Neural cell (in vitro differentiated cells): Measurements from ENCODE around the gene NELL1. TPM values are rescaled to one million over a fixed set of nuclear protein-coding genes. Genes with fewer than 3 reads are reported as not detected.

Source experiments
- H2AFZ ChIP-seq: fragments of 200-600, 300-800 bp; sonication (generic), shearing (Covaris generic); 2 replicates; pipeline ENCODE4 v1.6.0; 2014; ENCODE audit warnings: low read depth, mild to moderate bottlenecking, antibody characterized with exemption, low read length, moderate library complexity
- H3F3A ChIP-seq: fragments of 200-600 bp; shearing (Covaris generic); 2 replicates; pipeline ENCODE4 v1.6.1; 2016; ENCODE audit warnings: mild to moderate bottlenecking, moderate library complexity, mixed read lengths, antibody characterized with exemption, low read length; ENCODE audit not compliant: insufficient read depth, poor library complexity, severe bottlenecking
- H3K27ac ChIP-seq: fragments of 200-600, 300-800 bp; sonication (generic), shearing (Covaris generic); 2 replicates; pipeline ENCODE4 v1.5.1; 2014; ENCODE audit warnings: mild to moderate bottlenecking, low read length, moderate library complexity
- H3K27me3 ChIP-seq: fragments of 300-800, 200-600 bp; sonication (generic), shearing (Covaris generic); 2 replicates; pipeline ENCODE4 v1.6.0; 2014; ENCODE audit warnings: mild to moderate bottlenecking, low read depth, low read length, moderate library complexity; ENCODE audit not compliant: insufficient read depth
- H3K36me3 ChIP-seq: fragments of 300-800, 200-600 bp; sonication (generic), shearing (Covaris generic); 2 replicates; pipeline ENCODE4 v1.5.1; 2014; ENCODE audit warnings: mild to moderate bottlenecking, antibody characterized with exemption, low read length, moderate library complexity; ENCODE audit not compliant: insufficient read depth
- H3K4me2 ChIP-seq: fragments of 300-800, 200-600 bp; sonication (generic), shearing (Covaris generic); 2 replicates; pipeline ENCODE4 v1.6.0; 2014; ENCODE audit warnings: mild to moderate bottlenecking, low read length
- H3K4me3 ChIP-seq: fragments of 300-800, 200-600 bp; sonication (generic), shearing (Covaris generic); 2 replicates; pipeline ENCODE4 v1.5.1; 2014; ENCODE audit warnings: mild to moderate bottlenecking, low read length, moderate library complexity
- H3K79me2 ChIP-seq: fragments of 200-600 bp; shearing (Covaris generic); replicated peaks from 2 replicates; pipeline ENCODE4 v1.6.0; 2014; ENCODE audit warnings: mild to moderate bottlenecking, low read length, moderate library complexity; ENCODE audit not compliant: insufficient read depth
- H3K9ac ChIP-seq: fragments of 300-800, 200-600 bp; sonication (generic), shearing (Covaris generic); 2 replicates; pipeline ENCODE4 v1.6.1; 2016; ENCODE audit warnings: mild to moderate bottlenecking, low read length, mixed read lengths
- H3K9me2 ChIP-seq: fragments of 200-600 bp; shearing (Covaris generic); 2 replicates; pipeline ENCODE4 v1.6.1; 2016; ENCODE audit warnings: mild to moderate bottlenecking, low read length, mixed read lengths; ENCODE audit not compliant: insufficient read depth
- H3K9me3 ChIP-seq: fragments of 200-600, 300-800 bp; sonication (generic), shearing (Covaris generic); 2 replicates; pipeline ENCODE4 v1.6.1; 2016; ENCODE audit warnings: mild to moderate bottlenecking, mixed run types, low read length, moderate library complexity, mixed read lengths
- H4K20me1 ChIP-seq: fragments of 200-600 bp; shearing (Covaris generic); 2 replicates; pipeline ENCODE4 v1.6.1; 2016; ENCODE audit warnings: mild to moderate bottlenecking, mixed run types; ENCODE audit not compliant: insufficient read depth
- EP300 ChIP-seq: fragments of 450-650 bp; conservative IDR thresholded peaks from 2 replicates; pipeline ENCODE4 v1.6.1; 2014; ENCODE audit warnings: antibody characterized with exemption, mild to moderate bottlenecking, moderate library complexity; ENCODE audit not compliant: poor library complexity, severe bottlenecking
- EZH2 ChIP-seq: fragments of 200-600, 300-800 bp; shearing (Covaris generic), sonication (generic); IDR thresholded peaks from 2 replicates; pipeline ENCODE4 v1.6.1; 2014; ENCODE audit warnings: antibody characterized with exemption, low read length, borderline replicate concordance, mild to moderate bottlenecking; ENCODE audit not compliant: insufficient read depth, poor library complexity, severe bottlenecking
- MXI1 ChIP-seq: fragments of 450-650 bp; conservative IDR thresholded peaks from 2 replicates; pipeline ENCODE4 v1.6.1; 2014; ENCODE audit warnings: antibody characterized with exemption, mild to moderate bottlenecking; ENCODE audit not compliant: poor library complexity, severe bottlenecking
- POLR2AphosphoS5 ChIP-seq: IDR thresholded peaks from 2 replicates; pipeline ENCODE4 v1.6.1; 2012
- RAD21 ChIP-seq: fragments of 450-650 bp; conservative IDR thresholded peaks from 2 replicates; pipeline ENCODE4 v1.6.1; 2014; ENCODE audit warnings: antibody characterized with exemption, mild to moderate bottlenecking, moderate library complexity
- SMC3 ChIP-seq: fragments of 450-650 bp; conservative IDR thresholded peaks from 2 replicates; pipeline ENCODE4 v1.6.1; 2014; ENCODE audit warnings: antibody characterized with exemption, mild to moderate bottlenecking, moderate library complexity; ENCODE audit not compliant: poor library complexity
- TAF1 ChIP-seq: IDR thresholded peaks from 2 replicates; pipeline ENCODE4 v1.6.1; 2012; ENCODE audit warnings: low read depth
- polyA plus RNA-seq: library from polyadenylated mRNA; depleted of rRNA; stranded (reverse); fragments of >200 nt; gene quantifications from 2 replicates; pipeline ENCODE4 v1.2.3, GENCODE V29; 2014
- TF ChIP-seq, protein P1 (sequence below): IDR thresholded peaks from 2 replicates; pipeline ENCODE4 v1.6.1; 2012; ENCODE audit warnings: borderline replicate concordance
- TF ChIP-seq, protein P2 (sequence below): fragments of 450-650 bp; IDR thresholded peaks from 2 replicates; pipeline ENCODE4 v1.5.1; 2014; ENCODE audit warnings: antibody characterized with exemption, mild to moderate bottlenecking, moderate library complexity; ENCODE audit not compliant: poor library complexity, severe bottlenecking

NELL1 gene
- polyA plus RNA-seq, 1 donor from 2014 or later = 70.4 TPM

DNA sequence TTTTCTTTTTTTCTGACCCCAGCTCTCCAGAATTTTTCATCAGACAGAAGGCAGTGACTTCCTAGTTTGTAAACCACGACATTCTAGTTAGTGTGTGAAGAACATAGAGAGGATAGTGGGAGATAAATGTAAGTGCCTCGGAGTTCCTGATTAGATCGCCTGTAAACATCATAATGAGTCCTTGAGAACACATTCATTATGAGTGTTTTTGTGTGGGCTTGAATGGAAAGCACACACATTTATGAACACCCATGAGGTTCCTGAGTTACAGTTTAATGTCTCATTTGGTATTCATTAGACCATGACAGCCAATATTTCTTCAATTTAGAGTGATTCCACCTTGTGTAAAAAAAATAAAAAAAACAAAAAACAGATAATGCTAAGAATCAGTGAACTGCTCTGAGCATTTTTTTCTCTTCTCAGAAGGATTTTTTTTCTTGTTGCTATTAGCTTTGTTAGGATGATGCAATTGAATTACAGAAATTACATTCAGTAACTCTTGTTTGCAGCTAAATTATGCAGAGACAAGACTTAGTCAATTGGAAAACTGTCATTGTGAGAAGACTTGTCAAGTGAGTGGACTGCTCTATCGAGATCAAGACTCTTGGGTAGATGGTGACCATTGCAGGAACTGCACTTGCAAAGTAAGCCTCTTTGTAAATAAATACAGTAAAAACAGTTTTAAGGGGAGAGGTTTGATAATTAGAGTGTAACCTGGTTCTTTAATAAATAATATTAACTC lies 257.6 kb downstream of the NELL1 start:
- no peak overlapping the region for H2AFZ ChIP-seq
- H3K9me2 ChIP-seq = no peaks in the 10 kb centered on the region
- H3K4me3 ChIP-seq = no peak overlapping the region
- no peaks in the 10 kb centered on the region for H3K9me3 ChIP-seq
- H3K79me2 ChIP-seq = no peaks in the 10 kb centered on the region
- H3K9ac ChIP-seq = no peak overlapping the region
- TF ChIP-seq, protein P1, sequence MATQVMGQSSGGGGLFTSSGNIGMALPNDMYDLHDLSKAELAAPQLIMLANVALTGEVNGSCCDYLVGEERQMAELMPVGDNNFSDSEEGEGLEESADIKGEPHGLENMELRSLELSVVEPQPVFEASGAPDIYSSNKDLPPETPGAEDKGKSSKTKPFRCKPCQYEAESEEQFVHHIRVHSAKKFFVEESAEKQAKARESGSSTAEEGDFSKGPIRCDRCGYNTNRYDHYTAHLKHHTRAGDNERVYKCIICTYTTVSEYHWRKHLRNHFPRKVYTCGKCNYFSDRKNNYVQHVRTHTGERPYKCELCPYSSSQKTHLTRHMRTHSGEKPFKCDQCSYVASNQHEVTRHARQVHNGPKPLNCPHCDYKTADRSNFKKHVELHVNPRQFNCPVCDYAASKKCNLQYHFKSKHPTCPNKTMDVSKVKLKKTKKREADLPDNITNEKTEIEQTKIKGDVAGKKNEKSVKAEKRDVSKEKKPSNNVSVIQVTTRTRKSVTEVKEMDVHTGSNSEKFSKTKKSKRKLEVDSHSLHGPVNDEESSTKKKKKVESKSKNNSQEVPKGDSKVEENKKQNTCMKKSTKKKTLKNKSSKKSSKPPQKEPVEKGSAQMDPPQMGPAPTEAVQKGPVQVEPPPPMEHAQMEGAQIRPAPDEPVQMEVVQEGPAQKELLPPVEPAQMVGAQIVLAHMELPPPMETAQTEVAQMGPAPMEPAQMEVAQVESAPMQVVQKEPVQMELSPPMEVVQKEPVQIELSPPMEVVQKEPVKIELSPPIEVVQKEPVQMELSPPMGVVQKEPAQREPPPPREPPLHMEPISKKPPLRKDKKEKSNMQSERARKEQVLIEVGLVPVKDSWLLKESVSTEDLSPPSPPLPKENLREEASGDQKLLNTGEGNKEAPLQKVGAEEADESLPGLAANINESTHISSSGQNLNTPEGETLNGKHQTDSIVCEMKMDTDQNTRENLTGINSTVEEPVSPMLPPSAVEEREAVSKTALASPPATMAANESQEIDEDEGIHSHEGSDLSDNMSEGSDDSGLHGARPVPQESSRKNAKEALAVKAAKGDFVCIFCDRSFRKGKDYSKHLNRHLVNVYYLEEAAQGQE = no peak
- TF ChIP-seq EP300 (no peak), EZH2 (no peak), TAF1 (no peak), RAD21 (no peak), MXI1 (no peak), SMC3 (no peak), POLR2AphosphoS5 (no peak)
- TF ChIP-seq, protein P2, sequence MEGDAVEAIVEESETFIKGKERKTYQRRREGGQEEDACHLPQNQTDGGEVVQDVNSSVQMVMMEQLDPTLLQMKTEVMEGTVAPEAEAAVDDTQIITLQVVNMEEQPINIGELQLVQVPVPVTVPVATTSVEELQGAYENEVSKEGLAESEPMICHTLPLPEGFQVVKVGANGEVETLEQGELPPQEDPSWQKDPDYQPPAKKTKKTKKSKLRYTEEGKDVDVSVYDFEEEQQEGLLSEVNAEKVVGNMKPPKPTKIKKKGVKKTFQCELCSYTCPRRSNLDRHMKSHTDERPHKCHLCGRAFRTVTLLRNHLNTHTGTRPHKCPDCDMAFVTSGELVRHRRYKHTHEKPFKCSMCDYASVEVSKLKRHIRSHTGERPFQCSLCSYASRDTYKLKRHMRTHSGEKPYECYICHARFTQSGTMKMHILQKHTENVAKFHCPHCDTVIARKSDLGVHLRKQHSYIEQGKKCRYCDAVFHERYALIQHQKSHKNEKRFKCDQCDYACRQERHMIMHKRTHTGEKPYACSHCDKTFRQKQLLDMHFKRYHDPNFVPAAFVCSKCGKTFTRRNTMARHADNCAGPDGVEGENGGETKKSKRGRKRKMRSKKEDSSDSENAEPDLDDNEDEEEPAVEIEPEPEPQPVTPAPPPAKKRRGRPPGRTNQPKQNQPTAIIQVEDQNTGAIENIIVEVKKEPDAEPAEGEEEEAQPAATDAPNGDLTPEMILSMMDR = no peak
- H3F3A ChIP-seq = no peaks in the 10 kb centered on the region
- no peaks in the 10 kb centered on the region for H3K27me3 ChIP-seq
- no peaks in the 10 kb centered on the region for H4K20me1 ChIP-seq
- H3K27ac ChIP-seq = no peak overlapping the region
- H3K4me2 ChIP-seq = no peak overlapping the region
- no peaks in the 10 kb centered on the region for H3K36me3 ChIP-seq

DNA sequence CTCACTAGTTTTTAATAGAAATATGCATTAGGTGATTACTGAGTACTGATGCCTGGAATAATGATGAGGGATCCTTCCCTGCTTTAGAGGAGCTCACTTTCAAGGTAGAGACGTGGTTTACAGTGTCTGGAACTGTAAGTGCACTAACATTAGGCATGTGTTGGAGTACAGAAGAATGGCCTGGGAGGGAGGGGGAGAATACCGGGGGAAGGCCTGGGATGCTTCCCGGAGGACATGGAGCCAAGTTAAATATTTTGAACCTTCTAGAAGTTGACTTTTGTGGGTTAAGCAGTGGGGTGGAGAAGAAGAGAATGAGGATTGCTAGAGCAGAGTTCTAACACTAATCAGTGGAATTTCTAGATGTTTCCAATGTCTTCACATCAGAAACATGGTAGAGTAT lies 261.6 kb downstream of the NELL1 start:
- no peak overlapping the region for H3K4me2 ChIP-seq
- H3K79me2 ChIP-seq = no peaks in the 10 kb centered on the region
- H4K20me1 ChIP-seq = no peaks in the 10 kb centered on the region
- H3K9me2 ChIP-seq = no peaks in the 10 kb centered on the region
- H3F3A ChIP-seq = no peaks in the 10 kb centered on the region
- H3K4me3 ChIP-seq = no peak overlapping the region
- no peaks in the 10 kb centered on the region for H3K9me3 ChIP-seq
- no peak overlapping the region for H3K9ac ChIP-seq
- TF ChIP-seq, protein P1 = no peak
- TF ChIP-seq MXI1 (no peak), EZH2 (no peak), EP300 (no peak), SMC3 (no peak), POLR2AphosphoS5 (no peak), RAD21 (no peak), TAF1 (no peak)
- TF ChIP-seq, protein P2 = no peak
- H2AFZ ChIP-seq = no peak overlapping the region
- no peak overlapping the region for H3K27ac ChIP-seq
- no peaks in the 10 kb centered on the region for H3K27me3 ChIP-seq
- no peaks in the 10 kb centered on the region for H3K36me3 ChIP-seq
